Stimulated activated CD4-positive, alpha-beta T cell treated with anti-CD3 and anti-CD28 coated beads, Interleukin-12 subunit alpha, Interleukin-12 subunit beta, amount 100 ng/mL, for 24 hours (primary cell): ENCODE results near the gene DYNC2LI1.

Source experiments
- DNase-seq, 2 experiments: peaks; one replicate each; pipeline ENCODE4 v3.0.0-alpha.2; 2020; ENCODE audit warnings: low read depth in 2 of 2

DYNC2LI1 gene

GRCh38 chr2:43763091-43763490, 10.7 kb upstream of the DYNC2LI1 start:
- DNase-seq, result no peak

DNA sequence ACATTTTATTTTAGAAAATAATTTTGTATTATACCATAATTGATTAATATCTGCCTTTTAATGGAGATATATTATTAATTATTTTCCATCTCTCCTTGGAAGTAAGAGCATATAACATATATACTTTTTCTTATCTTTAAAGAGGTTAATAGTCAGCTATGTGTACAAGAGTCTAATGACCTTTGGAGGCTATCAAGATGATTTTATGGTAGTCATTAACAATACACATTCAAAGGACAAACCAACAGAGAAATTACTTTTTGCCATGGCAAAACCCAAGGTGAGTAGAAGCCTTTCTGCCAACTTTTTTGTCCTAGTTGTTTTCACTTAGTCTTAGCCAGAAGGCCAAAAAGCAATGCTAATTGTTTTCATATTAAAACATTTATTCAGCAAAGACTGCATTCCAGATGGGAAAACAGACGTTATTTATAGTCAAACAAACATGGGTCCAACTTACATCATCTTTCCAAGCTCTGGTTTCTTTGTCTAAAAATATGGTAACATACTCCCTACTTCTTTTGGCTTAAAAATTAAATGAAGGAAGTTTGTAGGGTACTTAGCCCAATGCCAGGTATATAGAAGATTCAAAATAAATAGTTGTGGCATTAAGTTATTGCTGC, 9.6 kb upstream of the DYNC2LI1 start:
- DNase-seq, result no peak

GRCh38 chr2:43766006-43766405, 7.8 kb upstream of the DYNC2LI1 start:
- DNase-seq, result no peak

- no peak for DNase-seq
Observed at GRCh38 chr2:43774617-43775016, 778 bp downstream of the DYNC2LI1 start.

DNA sequence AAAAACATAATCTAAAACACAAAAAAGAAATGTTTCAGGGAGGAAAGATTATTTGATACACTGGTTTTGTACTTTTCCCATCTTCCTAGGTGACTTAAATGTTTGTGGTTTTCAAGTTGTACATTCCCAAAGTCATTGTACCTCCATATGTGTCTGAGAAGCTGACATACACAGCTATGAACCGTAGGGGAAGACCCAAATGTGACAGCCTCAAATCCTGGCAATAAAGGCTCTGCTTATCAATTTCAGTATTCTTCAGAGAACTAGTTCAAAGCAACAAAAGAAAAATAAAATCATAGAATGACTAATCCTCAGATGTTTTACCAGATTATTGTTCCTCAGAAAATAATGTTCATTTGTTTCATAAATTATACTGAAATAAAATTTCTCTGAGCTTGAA, 2.5 kb downstream of the DYNC2LI1 start:
- no peak for DNase-seq

GRCh38 chr2:43777306-43777926, 3.6 kb downstream of the DYNC2LI1 start:
- no peak for DNase-seq

DNA sequence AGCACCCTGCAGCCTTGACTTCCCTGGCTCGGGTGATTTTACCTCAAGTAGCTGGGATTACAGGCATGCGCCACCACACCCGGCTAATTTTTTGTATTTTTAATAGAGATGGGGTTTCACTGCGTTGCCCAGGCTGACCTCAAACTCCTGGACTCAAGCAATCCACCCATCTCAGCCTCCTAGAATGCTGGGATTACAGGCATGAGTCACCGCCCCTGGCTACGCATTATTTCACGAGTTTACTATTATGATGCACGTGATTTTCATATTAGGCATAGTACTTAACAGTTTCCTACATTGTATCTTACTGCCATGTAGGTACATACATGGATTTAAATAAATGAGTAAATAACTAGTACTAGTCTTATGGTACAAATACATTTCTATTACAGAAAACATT, 4.4 kb downstream of the DYNC2LI1 start:
- no peak for DNase-seq

- DNase-seq, result no peak
Observed at GRCh38 chr2:43787895-43788294, 14.1 kb downstream of the DYNC2LI1 start.

DNA sequence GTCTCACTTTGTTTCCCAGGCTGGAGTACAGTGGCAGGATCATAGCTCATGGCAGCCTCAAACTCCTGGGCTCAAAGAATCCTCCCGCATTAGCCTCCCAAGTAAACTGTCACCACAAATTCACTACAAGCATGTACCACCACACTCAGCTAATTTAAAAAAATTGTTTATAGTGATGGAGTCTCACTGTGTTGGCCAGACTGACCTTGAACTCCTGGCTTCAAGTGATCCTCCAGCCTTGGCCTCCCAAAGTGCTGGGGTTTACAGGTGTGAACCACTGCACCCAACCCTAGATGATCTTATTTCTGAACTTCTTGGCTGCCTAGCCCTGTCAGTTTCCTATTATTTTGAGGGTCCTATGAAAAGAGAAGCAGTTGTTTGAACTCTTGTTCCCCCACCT, 14.8 kb downstream of the DYNC2LI1 start:
- DNase-seq, result no peak

- DNase-seq, result no peak
Observed at GRCh38 chr2:43790147-43790546, 16.3 kb downstream of the DYNC2LI1 start.

DNA sequence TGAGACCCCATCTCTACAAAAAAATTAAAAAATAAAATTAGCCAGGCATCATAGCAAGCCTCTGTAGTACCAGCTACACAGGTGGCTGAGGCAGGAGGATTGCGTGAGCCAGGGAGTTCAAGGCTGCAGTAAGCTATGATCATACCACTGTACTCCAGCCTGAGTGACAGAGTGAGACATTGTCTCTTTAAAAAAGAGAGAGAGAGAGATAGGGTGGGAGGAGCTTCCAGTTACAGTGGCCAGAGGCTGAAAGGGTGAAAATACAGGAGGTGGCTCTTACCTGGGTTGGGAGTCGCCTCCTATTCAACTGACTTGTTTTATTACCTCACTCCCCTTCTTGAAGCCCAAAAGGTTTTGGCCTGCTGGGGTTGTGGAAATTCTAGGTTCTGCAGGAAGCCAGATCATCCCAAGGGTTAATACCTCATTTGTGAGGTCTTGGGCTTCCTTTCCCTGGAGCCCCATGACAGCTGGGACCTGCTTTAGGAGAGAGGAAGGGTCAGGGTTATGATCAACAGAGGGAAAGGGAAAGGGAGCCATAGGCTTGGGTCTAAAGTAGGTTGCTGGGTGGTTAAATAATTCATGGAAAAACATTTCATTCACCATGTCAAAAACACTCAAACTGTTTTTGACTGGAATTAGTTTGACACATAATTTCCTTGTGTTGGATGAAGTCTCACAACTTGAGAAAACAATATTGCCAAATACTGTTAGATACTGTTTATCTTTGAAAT, 17.4 kb downstream of the DYNC2LI1 start:
- no peak for DNase-seq

DNA sequence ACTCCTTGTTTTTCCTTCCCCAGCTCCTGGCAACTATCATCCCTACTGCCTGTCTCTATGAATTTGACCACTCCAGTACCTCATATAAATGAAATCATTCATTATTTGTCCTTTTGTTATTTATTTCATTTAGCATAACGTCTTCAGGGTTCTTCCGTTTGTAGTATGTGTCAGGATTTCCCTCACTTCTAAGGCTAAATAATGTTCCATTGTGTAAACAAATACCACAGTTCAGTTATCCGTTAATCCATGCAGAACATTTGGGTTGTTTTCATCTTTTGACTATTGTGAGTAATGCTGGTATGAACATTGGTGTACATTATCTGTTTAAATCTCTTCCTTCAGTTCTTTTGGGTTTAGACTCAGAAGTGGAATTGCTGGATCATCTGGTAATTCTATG, 18.8 kb downstream of the DYNC2LI1 start:
- no peak for DNase-seq

- DNase-seq, result no peak
Observed at GRCh38 chr2:43794956-43795355, 21.1 kb downstream of the DYNC2LI1 start.

DNA sequence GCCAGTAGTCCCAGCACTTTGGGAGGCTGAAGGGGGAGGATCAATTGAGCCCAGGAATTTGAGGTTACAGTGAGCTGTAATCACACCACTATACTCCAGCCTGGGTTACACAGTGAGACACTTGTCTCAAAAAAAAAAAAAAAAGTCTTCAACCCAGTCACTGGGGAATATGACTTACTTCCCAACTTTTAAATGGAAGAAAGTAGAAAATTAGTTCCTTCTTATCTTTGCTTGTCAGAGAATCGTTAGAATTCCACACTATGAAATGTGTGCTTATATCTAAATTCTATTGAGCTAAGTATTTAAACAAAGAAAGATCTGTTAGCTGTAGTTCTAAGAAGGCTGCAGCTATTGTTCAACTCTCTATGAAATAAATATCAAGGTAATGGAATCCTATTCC, 22.4 kb downstream of the DYNC2LI1 start:
- no peak for DNase-seq

GRCh38 chr2:43798300-43798699, 24.5 kb downstream of the DYNC2LI1 start:
- DNase-seq, result no peak

DNA sequence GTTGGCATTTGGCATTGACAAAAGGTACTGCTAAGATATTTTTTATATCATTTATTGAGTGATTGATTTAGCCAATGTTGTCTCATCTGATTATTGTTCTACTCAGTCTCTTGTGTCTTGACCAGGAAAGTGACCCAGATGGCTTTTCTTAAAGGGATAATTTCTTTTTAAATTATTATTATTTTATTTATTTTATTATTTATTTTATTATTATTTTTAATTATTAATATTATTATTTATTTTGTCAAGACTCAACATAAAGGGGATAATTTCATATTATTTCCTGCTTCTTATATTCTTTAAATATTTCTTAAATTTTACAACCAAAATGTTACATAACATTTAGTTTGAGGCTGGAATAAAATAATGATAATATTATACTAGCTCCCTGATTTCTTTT, 27.1 kb downstream of the DYNC2LI1 start:
- DNase-seq, result no peak

DNA sequence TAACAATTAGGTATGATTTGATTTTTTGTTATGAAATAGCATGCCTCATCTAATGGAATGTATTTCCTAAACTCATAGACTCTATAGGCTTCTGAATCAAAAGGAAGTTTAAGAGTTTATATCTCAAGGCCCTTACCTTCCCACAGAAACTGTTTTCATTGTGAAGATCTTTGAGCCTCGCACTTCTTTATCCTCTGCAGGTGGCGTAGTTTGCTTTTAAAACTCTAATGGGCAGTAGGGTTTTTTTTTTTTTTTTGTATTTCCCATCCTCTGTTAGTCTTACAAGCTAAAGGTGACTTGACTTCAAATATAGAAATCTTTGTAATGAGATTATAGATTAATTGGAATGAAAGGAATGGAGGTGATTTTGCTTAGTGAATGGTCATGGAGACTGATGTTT, 28.3 kb downstream of the DYNC2LI1 start:
- DNase-seq, result no peak

DNA sequence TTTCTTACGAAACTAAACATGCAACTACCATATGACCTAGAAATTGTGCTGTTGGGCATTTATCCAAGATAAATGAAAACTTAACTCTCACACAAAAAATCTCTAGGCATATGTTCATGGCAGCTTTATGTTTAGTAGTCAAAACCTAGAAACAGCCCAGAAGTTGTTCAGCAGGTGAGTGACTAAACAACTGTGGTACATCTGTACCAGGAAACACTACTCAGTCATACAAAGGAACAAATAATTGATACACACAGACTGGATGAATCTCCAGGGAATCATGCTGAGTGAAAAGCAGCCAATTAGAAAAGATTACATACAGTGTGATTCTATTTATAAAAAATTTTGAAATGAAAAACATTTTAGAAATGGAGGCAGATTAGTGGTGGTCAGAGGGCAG, 29.3 kb downstream of the DYNC2LI1 start:
- no peak for DNase-seq

DNA sequence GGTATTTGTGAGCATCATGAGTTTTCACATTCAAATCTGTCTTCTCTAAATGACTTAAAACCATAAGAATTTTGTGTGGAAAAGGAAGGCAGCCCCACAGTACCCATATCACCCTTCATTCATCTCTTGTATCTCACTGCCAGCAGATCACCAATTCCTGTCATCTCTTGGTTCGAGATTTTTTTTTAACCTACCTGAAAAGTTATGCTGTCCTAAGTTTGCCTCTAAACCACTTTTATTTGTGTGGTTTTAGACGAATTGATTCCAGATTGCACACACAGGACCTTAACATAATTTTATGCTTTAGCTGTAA, 32.8 kb downstream of the DYNC2LI1 start:
- no peak for DNase-seq

DNA sequence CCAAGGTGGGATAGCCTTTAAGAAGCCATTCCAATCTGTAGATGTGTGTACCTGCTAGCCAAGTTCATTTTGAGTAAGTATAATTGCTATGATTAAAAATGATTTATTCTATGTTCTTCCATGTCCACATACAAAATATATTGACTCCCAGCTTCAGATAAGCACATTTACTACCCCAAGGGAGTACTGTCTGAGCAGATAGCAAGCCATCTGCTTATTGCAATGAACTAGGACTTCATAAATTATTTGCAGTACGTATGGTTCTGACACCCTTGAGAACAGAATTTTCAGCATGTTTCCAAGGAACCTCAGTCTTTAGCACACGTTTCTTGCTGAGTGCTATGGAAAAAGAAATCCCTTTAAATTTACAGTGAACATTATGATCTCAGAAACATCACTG, 36.6 kb downstream of the DYNC2LI1 start:
- DNase-seq, result no peak

- no peak for DNase-seq
Observed at GRCh38 chr2:43810888-43811287, 37.0 kb downstream of the DYNC2LI1 start.

GRCh38 chr2:43812006-43812405, 38.2 kb downstream of the DYNC2LI1 start:
- no peak for DNase-seq

GRCh38 chr2:43812947-43813346, 39.1 kb downstream of the DYNC2LI1 start:
- no peak for DNase-seq

DNA sequence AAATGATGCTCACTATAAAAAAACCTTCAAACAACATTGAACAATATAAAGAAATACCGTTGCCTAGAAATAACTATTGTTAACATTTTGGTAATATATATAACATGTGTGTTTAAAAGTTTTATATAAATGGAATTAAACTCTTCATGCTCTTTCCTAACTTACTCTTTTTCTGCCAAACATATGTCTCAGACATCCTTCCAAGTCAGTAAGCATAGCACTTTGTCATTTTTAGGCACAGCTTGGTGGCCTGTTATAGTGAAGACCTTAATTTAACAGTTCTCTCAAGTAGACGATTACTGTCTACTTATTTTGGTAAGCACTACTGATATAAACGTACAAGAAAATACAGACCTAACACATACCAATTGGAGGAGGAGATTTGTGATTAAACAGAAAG, 40.9 kb downstream of the DYNC2LI1 start:
- no peak for DNase-seq
